Adrenal gland (tissue), 12 donors: ENCODE measurements around the gene PUM2. TPM values are rescaled to one million over a fixed set of nuclear protein-coding genes. Genes with fewer than 3 reads are reported as not detected.

Experiments
- DNase-seq, 7 donors: peaks; one replicate each; pipeline ENCODE4 v3.0.0-alpha.2; 2019 to 2020
- H3K27ac ChIP-seq, 5 donors: fragments of 200-600 bp; sonication (generic) in 4 of 5; 1 replicate in 3 of 5; 2 replicates in 2 of 5; pipeline versions ENCODE4 v1.5.1 to v1.8.0; 2016 to 2020; ENCODE audit warnings: mild to moderate bottlenecking in 1 of 5
- H3K27me3 ChIP-seq: fragments of 200-600 bp; 2 replicates; pipeline ENCODE4 v1.8.0; 2021
- H3K36me3 ChIP-seq, 2 donors: fragments of 200-600 bp; replicated peaks in 1 of 2; 1 replicate in 1 of 2; 2 replicates in 1 of 2; pipeline versions ENCODE4 v1.5.1 to v1.8.0; 2018 to 2022
- H3K4me1 ChIP-seq, 2 donors: fragments of 200-600 bp; replicated peaks in 1 of 2; 1 replicate in 1 of 2; 2 replicates in 1 of 2; pipeline versions ENCODE4 v1.5.1 to v1.8.0; 2018 to 2021
- H3K4me3 ChIP-seq, 4 donors: fragments of 200-600 bp; sonication (generic) in 3 of 4; one replicate each; pipeline ENCODE4 v1.5.1; 2016 to 2018
- H3K9me3 ChIP-seq, 3 donors: fragments of 200-600 bp; sonication (generic) in 1 of 3; replicated peaks in 1 of 3; 1 replicate in 2 of 3; 2 replicates in 1 of 3; pipeline versions ENCODE4 v1.5.1 to v1.8.0; 2016 to 2021
- CTCF ChIP-seq, 6 experiments: fragments of 450-650 bp in 4 of 6; fragments of 200-600 bp in 2 of 6; sonication (generic) in 1 of 6; IDR thresholded peaks; 1 replicate in 5 of 6; 2 replicates in 1 of 6; pipeline versions ENCODE4 v1.5.1 to v1.8.0; 2016 to 2021; ENCODE audit warnings: antibody characterized with exemption in 6 of 6, mild to moderate bottlenecking in 2 of 6, moderate library complexity in 1 of 6
- POLR2A ChIP-seq, 2 donors: fragments of 450-650 bp; IDR thresholded peaks; one replicate each; pipeline ENCODE4 v1.6.1; 2017; ENCODE audit warnings: antibody characterized with exemption in 2 of 2, mild to moderate bottlenecking in 2 of 2, moderate library complexity in 1 of 2
- WGBS, 4 donors: extraction: QIAGEN DNeasy Blood & Tissue Kit in 2 of 4; methylation state at CpG; one replicate each; pipeline versions ENCODE4 v1.1.5 to v1.1.7; 2013 to 2017; 5-methylcytosine and 5-hydroxymethylcytosine counted together
- intact Hi-C, 2 donors: fragments of 100-400 bp; cut with DNase I; formaldehyde crosslinking; loops; one replicate each; pipeline versions ENCODE4 v1.14.1 to v1.15.0; 2022 to 2023
- polyA plus RNA-seq, 3 donors: library from polyadenylated mRNA; stranded (reverse); fragments of 200-250 nt in 2 of 3; fragments of 350-450 nt in 1 of 3; fragmentation: Illumina TruSeq in 1 of 3; extraction: RNeasy Lipid Tissue Mini Kit (QIAGEN cat#74804) in 1 of 3; gene quantifications; one replicate each; pipeline ENCODE4 v1.2.3, GENCODE V29; 2013 to 2014
- total RNA-seq, 9 donors: library from RNA; depleted of rRNA in 4 of 9; stranded (reverse); fragments of >200 nt in 4 of 9; fragments of 120-200 nt in 1 of 9; fragmentation: NEBNext Ultra II Directional in 1 of 9; extraction: Animal tissue kit (Norgen Biotek cat#: 25700) in 1 of 9; gene quantifications; one replicate each; pipeline versions ENCODE4 v1.1.0 to v1.2.4, GENCODE V29; 2013 to 2023
- donor health status: healthy with polysubstance abuse.
- donor health status: Bipolar disorder and iron deficiency.
- donor health status: DM: yes; HTN: yes; CAD: no.
- donor health status: DM: no; HTN: no; CAD: no.
- donor health status: DM: no; HTN: no; CAD: no.
- donor health status: DM: yes; HTN: yes; CAD: no.

Gene PUM2
- total and polyA plus RNA-seq, 12 donors = 25.5 to 105 (median 53.3) TPM

GRCh38 chr2:20223407-20224163 is 127.1 kb downstream of the PUM2 start:
- intact Hi-C loops = loop anchor here in 1 of 2 donors (5.0 kb wide), 1 partner anchor 86 kb away; no protein-coding TSS in a partner anchor
- peak; percentile 41 to 69 (median 62) for DNase-seq
- peaks cover 0 to 10% of the 10 kb centered on the region in 2 donors for H3K4me1 ChIP-seq
- H3K36me3 ChIP-seq = no peaks in the 10 kb centered on the region
- no peaks in the 10 kb centered on the region for H3K9me3 ChIP-seq
- TF ChIP-seq CTCF (IDR thresholded peaks at IDR 0.05) (peak in 1 of 6 experiments; percentile 18), POLR2A (IDR thresholded peaks at IDR 0.05) (peak; percentile 17 to 47)
- peak overlapping the region in 2 of 4 donors; percentile 46 to 83 for H3K4me3 ChIP-seq
- peaks cover 6% of the 10 kb centered on the region for H3K27me3 ChIP-seq
- WGBS, 4 donors = 1% methylated on average over 13 to 66 of the region's 66 CpGs; no CpG with 5 or more reads in 1 of the 4 donors
- peak overlapping the region; percentile 16 to 92 (median 60) for H3K27ac ChIP-seq

GRCh38 chr2:20222769-20223406 is 127.8 kb downstream of the PUM2 start:
- WGBS, 4 donors = 41 to 68% (median 42%) methylated on average over 12 to 21 of the region's 21 CpGs
- TF ChIP-seq CTCF (IDR thresholded peaks at IDR 0.05) (no peak), POLR2A (IDR thresholded peaks at IDR 0.05) (no peak)

GRCh38 chr2:20222014-20222768 is 128.5 kb downstream of the PUM2 start:
- Histone ChIP-seq H3K27ac (no peak overlapping the region), H3K4me1 (peaks cover 10% of the 10 kb centered on the region in 2 donors), H3K27me3 (no peaks in the 10 kb centered on the region), H3K4me3 (no peak overlapping the region), H3K36me3 (no peaks in the 10 kb centered on the region), H3K9me3 (no peaks in the 10 kb centered on the region)
- TF ChIP-seq POLR2A (IDR thresholded peaks at IDR 0.05) (no peak), CTCF (IDR thresholded peaks at IDR 0.05) (no peak)
- intact Hi-C loops = loop anchor here in 1 of 2 donors (5.0 kb wide), 1 partner anchor 85 kb away; no protein-coding TSS in a partner anchor
- no peak for DNase-seq
- WGBS, 4 donors = 75 to 100% (median 96%) methylated on average over 1 of the region's 1 CpG

More at GRCh38 chr2:20222769-20223406, 127.8 kb downstream of the PUM2 start:
- intact Hi-C loops = loop anchor here in 1 of 2 donors (5.0 kb wide), 1 partner anchor 86 kb away; no protein-coding TSS in a partner anchor
- Histone ChIP-seq H3K27ac (peak overlapping the region in 2 of 5 donors; percentile 87 to 92), H3K4me3 (peak overlapping the region in 2 of 4 donors; percentile 46 to 83), H3K4me1 (peaks cover 3 to 10% of the 10 kb centered on the region in 2 donors), H3K36me3 (no peaks in the 10 kb centered on the region), H3K27me3 (peaks cover 3% of the 10 kb centered on the region), H3K9me3 (no peaks in the 10 kb centered on the region)
- no peak for DNase-seq
